ENCODE measurements around the gene C9orf40.

C9orf40 gene

DNA sequence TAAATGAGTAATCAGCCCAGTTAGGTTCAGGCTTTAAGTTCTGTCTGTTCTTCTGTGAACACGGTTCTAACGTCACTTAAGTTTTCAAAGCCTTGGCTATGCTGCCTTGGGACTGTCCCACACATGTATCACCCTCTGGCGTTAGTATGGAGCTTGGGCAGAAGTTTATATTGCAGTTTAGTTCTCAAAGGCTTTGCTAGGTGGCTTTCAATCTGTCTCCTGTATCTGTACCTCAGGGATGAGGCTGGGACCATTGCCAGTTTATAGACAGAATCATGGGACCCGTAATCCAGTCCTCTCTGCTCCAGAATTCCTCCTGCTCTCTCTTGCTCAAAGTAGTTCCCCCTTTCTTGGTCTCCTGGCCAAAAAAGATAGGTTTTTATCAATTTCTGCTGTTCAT lies 12.1 kb downstream of the C9orf40 start:
- no peak for DNase-seq (ENCODE audit: low spot score)

DNA sequence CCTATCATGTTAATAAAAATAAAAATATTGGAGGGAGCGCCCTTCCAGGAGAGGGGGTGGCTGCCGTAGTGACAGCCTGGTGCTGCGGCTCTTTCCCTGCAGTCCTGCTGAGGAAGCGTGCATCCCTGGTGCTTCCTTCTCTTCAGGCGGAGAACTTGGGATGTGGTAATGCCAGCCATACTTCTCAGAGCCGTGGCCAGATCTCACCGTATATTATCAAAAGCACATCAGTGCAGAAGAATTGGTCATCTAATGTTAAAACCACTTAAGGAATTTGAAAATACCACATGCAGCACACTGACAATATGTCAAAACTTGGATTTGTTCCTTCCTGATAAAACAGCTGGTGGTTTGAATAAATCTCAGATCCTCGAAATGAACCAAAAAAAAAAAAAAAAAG lies 17.7 kb downstream of the C9orf40 start:
- no peak for DNase-seq (ENCODE audit: low spot score)

DNA sequence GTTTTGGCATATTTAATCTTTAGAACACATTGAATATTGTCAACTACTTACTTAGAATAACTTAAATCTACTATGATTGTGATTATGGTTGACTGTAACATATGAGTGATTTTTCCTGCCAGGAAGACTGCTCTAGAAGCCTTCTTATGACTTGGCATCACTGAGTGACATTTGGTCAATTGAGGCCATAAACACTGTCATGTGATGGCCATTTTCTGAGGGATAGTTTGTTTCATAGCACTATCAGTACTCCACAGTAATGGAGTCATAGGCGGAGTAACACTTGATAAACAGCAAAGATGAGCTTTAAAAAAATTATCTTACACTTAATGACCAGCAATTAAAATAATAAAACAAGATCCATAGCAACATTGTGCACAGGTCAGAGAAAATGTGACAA lies 31.0 kb downstream of the C9orf40 start:
- DNase-seq (ENCODE audit: low spot score) = no peak

DNA sequence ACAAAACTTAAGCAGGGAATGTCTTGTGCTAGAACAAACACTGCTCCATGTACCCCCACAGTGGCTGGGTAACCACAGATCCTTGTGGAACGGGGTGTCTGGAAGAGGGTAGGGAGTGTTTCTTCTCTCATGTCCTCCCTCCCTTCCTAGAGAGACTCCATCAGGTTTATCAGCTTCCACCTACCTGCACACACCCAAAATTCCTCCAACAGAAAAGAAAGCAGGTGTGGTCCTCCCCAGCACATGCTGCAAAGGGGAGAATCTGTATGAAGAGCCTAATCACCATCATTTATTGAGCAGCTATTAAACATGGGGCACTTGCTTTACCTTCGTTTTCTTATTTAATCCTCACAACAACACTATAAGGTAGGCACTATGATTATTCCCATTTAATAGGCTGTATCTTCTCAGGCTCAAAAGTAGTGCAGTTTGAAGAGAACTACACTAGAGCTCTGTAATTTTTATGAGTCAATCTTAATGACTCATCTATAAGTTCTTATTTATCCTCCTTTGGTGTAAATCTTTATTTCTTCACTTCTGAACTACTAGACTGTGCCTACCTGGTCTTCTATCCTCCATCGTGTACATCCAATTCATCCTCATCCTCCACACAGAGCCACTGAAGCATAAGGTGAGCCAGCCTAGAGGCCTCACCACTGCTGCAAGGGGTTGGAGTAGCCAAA lies 31.6 kb downstream of the C9orf40 start:
- no peak for DNase-seq (ENCODE audit: low spot score)

- DNase-seq (ENCODE audit: low spot score) = no peak
Measured at GRCh38 chr9:74910036-74910435, 42.7 kb downstream of the C9orf40 start.

DNA sequence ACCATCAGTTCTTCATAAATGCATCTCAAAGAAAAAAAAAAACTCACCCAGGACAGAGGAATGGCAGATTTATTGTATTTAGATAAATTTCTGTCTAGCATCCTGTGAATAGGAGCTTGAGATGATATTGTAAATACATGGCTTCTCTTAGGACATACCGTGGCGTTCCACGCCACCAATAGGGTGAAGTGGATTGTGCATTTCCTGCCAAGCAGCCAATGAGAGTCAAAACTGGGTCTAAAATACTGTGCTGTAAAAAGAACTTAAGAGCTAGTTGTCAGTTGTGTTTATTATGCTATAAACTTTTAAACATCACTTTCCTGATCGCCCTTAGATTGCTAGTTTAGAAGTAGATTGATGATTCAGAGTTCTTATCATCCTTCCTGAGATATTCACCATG lies 44.0 kb downstream of the C9orf40 start:
- no peak for DNase-seq (ENCODE audit: low spot score)

GRCh38 chr9:74907085-74907484 lies 45.6 kb downstream of the C9orf40 start:
- no peak for DNase-seq (ENCODE audit: low spot score)

- no peak for DNase-seq (ENCODE audit: low spot score)
Measured at GRCh38 chr9:74901001-74901400, 51.7 kb downstream of the C9orf40 start.

All from left forelimb (tissue), 1 donor.